Endothelial cell of umbilical vein (primary cell): Measurements from ENCODE around the gene POLR2C. TPM values are rescaled to one million over a fixed set of nuclear protein-coding genes. Genes with fewer than 3 reads are reported as not detected.

ENCODE experiments used
- BruUV-seq: library from RNA; stranded (reverse); fragments of 400-500 nt; replicated peaks from 2 replicates; lab custom pipeline; 2021; lab: Mats Ljungman, UMichigan
- CTCF ChIA-PET: fragments of 300-600, 350-600 bp; sonication (Branson Sonifier 250); formaldehyde crosslinking; loops from one replicate; lab custom pipeline; 2021; ENCODE audit warnings: antibody characterized with exemption, inconsistent platforms; lab: Charles Lee
- POLR2A ChIA-PET: fragments of 300-600, 350-600 bp; sonication (Branson Sonifier 250); formaldehyde crosslinking; loops from one replicate; lab custom pipeline; 2021; ENCODE audit warnings: antibody characterized with exemption, inconsistent platforms; lab: Charles Lee
- DNase-seq: peaks from one replicate; pipeline ENCODE4 v3.0.0-alpha.2; 2011; ENCODE audit warnings: low read depth, low spot score
- FAIRE-seq: peaks from 2 replicates; lab custom pipeline; 2011; peaks lifted over from hg19 to GRCh38; lab: Jason Lieb, UNC
- H2AFZ ChIP-seq: 2 replicates; pipeline ENCODE4 v1.6.0; 2012; ENCODE audit warnings: low read depth, low read length, control low read depth, inconsistent platforms
- H3K27ac ChIP-seq: 2 replicates; pipeline ENCODE4 v1.5.1; 2011; ENCODE audit warnings: low read depth, mild to moderate bottlenecking, control low read depth, low read length, moderate library complexity; ENCODE audit not compliant: insufficient read depth
- H3K27me3 ChIP-seq, 2 experiments: 2 replicates each; pipeline versions ENCODE4 v1.6.0 to v1.6.1; 2011; ENCODE audit warnings: low read length in 2 of 2, mixed read lengths in 1 of 2; ENCODE audit not compliant: control insufficient read depth in 2 of 2, insufficient read depth in 2 of 2
- H3K36me3 ChIP-seq, 2 experiments: 2 replicates in 1 of 2; 3 replicates in 1 of 2; pipeline ENCODE4 v1.5.1; 2011; ENCODE audit warnings: low read length in 2 of 2, mild to moderate bottlenecking in 1 of 2, moderate library complexity in 1 of 2; ENCODE audit not compliant: control insufficient read depth in 2 of 2, insufficient read depth in 2 of 2; ENCODE audit errors: extremely low read depth in 1 of 2
- H3K4me1 ChIP-seq: 3 replicates; pipeline ENCODE4 v1.5.1; 2011; ENCODE audit warnings: mild to moderate bottlenecking, low read length; ENCODE audit not compliant: control insufficient read depth, insufficient read depth; ENCODE audit errors: extremely low read depth
- H3K4me2 ChIP-seq: 2 replicates; pipeline ENCODE4 v1.6.1; 2011; ENCODE audit warnings: low read length, control low read depth, mixed read lengths; ENCODE audit not compliant: insufficient read depth
- H3K4me3 ChIP-seq, 3 experiments: fragments of 200-600 bp in 1 of 3; sonication (generic), shearing (Covaris generic) in 1 of 3; replicated peaks in 1 of 3; 2 replicates each; pipeline ENCODE4 v1.5.1; 2011 to 2016; ENCODE audit warnings: control low read depth in 3 of 3, low read length in 3 of 3, mild to moderate bottlenecking in 2 of 3, inconsistent platforms in 1 of 3, low read depth in 1 of 3, moderate library complexity in 1 of 3; ENCODE audit not compliant: insufficient read depth in 1 of 3
- H3K79me2 ChIP-seq: 2 replicates; pipeline ENCODE4 v1.6.0; 2012; ENCODE audit warnings: low read length, inconsistent platforms; ENCODE audit not compliant: control insufficient read depth, insufficient read depth
- H3K9ac ChIP-seq: replicated peaks from 2 replicates; pipeline ENCODE3; 2011; ENCODE audit warnings: low read length, control low read depth; ENCODE audit not compliant: insufficient read depth; ENCODE audit errors: extremely low read depth
- H3K9me1 ChIP-seq: replicated peaks from 3 replicates; pipeline ENCODE4 v1.6.0; 2011; ENCODE audit warnings: mild to moderate bottlenecking, low read length; ENCODE audit not compliant: control insufficient read depth, insufficient read depth; ENCODE audit errors: extremely low read depth
- H3K9me3 ChIP-seq: replicated peaks from 2 replicates; pipeline ENCODE4 v1.5.1; 2012; ENCODE audit warnings: low read length, inconsistent platforms; ENCODE audit not compliant: control insufficient read depth, insufficient read depth
- H4K20me1 ChIP-seq: replicated peaks from 2 replicates; pipeline ENCODE3; 2011; ENCODE audit warnings: mild to moderate bottlenecking, low read length; ENCODE audit not compliant: control insufficient read depth, insufficient read depth; ENCODE audit errors: extremely low read depth
- CTCF ChIP-seq, 2 donors: IDR thresholded peaks; 1 replicate in 1 of 2; 2 replicates in 1 of 2; pipeline ENCODE4 v1.5.1; 2011; ENCODE audit warnings: low read length in 2 of 2, mild to moderate bottlenecking in 2 of 2, moderate library complexity in 2 of 2, control low read depth in 1 of 2, inconsistent platforms in 1 of 2, low read depth in 1 of 2; ENCODE audit not compliant: insufficient read depth in 1 of 2; ENCODE audit errors: extremely low read depth in 1 of 2
- EZH2 ChIP-seq: IDR thresholded peaks from 2 replicates; pipeline ENCODE4 v1.6.1; 2012; ENCODE audit warnings: borderline replicate concordance, low read depth, mild to moderate bottlenecking, moderate library complexity, low read length, inconsistent platforms; ENCODE audit not compliant: severe bottlenecking
- FOS ChIP-seq: IDR thresholded peaks from 2 replicates; pipeline ENCODE4 v1.6.1; 2011; ENCODE audit warnings: mild to moderate bottlenecking, low read length, moderate library complexity, borderline replicate concordance; ENCODE audit not compliant: insufficient read depth
- GATA2 ChIP-seq: IDR thresholded peaks from 2 replicates; pipeline ENCODE4 v1.7.0; 2011; ENCODE audit warnings: low read depth, mild to moderate bottlenecking, moderate library complexity, mixed read lengths, low read length; ENCODE audit not compliant: insufficient read length, insufficient read depth
- JUN ChIP-seq: IDR thresholded peaks from 2 replicates; pipeline ENCODE4 v1.6.1; 2011; ENCODE audit warnings: borderline replicate concordance, low read depth; ENCODE audit not compliant: insufficient read length, insufficient read depth
- MAX ChIP-seq: IDR thresholded peaks from 2 replicates; pipeline ENCODE4 v1.6.1; 2011; ENCODE audit not compliant: insufficient read depth, insufficient read length
- MYC ChIP-seq: IDR thresholded peaks from one replicate; pipeline ENCODE4 v1.6.1; 2011; ENCODE audit warnings: mild to moderate bottlenecking, low read depth, low read length
- POLR2A ChIP-seq: IDR thresholded peaks from 2 replicates; pipeline ENCODE4 v1.6.1; 2012; ENCODE audit warnings: low read depth, mild to moderate bottlenecking, control low read depth, low read length
- POLR2AphosphoS5 ChIP-seq: IDR thresholded peaks from 2 replicates; pipeline ENCODE4 v1.6.1; 2012; ENCODE audit warnings: low read depth, mild to moderate bottlenecking, control low read depth, low read length, moderate library complexity; ENCODE audit not compliant: insufficient read depth
- dilution Hi-C: fragments of 300-500 bp; cut with MboI; formaldehyde crosslinking; loops from one replicate; pipeline ENCODE4 v1.15.0; 2019; ENCODE audit warnings: low sequenced_read_pairs; ENCODE audit not compliant: extremely low pct_ligation_motif_present
- intact Hi-C: fragments of 100-400 bp; cut with micrococcal nuclease; formaldehyde crosslinking; loops from one replicate; pipeline ENCODE4 v1.10.0; 2022
- polyA plus RNA-seq, 4 experiments: library from polyadenylated mRNA; depleted of rRNA in 3 of 4; stranded (reverse) in 3 of 4; unstranded in 1 of 4; fragments of >200 nt; gene quantifications; 2 replicates each; pipeline versions ENCODE4 v1.2.1 to v1.2.3, GENCODE V29; 2011 to 2012; ENCODE audit warnings: missing spikeins in 1 of 4
- total RNA-seq: library from RNA; stranded (reverse); gene quantifications from 2 replicates; pipeline ENCODE4 v1.2.3, GENCODE V29; 2021

POLR2C gene
- total and polyA plus RNA-seq, 2 donors (not counting 3 experiments of a cell fraction or from before 2014, with no cell fraction given) = 65.2 to 129 TPM

GRCh38 chr16:57516773-57517172, 54.3 kb downstream of the POLR2C start:
- CTCF ChIA-PET = interaction anchor here (0.9 to 5.4 kb wide), 5 partner anchors 9 to 216 kb away, joined by 3 to 77 read pairs (median 6); partner anchors contain the start of gene POLR2C
- dilution Hi-C loops (no loop called here), intact Hi-C loops (no loop called here)
- Histone ChIP-seq H3K9me1 (no peaks in the 10 kb centered on the region), H3K9ac (no peak overlapping the region), H3K36me3 (peaks cover 0 to 4% of the 10 kb centered on the region in 2 experiments), H3K27me3 (no peaks in the 10 kb centered on the region), H3K4me3 (no peak overlapping the region), H2AFZ (no peak overlapping the region), H3K79me2 (no peaks in the 10 kb centered on the region), H3K4me1 (peaks cover 7% of the 10 kb centered on the region), H4K20me1 (no peaks in the 10 kb centered on the region), H3K9me3 (no peaks in the 10 kb centered on the region), H3K27ac (no peak overlapping the region), H3K4me2 (no peak overlapping the region)
- TF ChIP-seq JUN = no peak
- no peak for TF ChIP-seq MYC
- no peak for TF ChIP-seq FOS
- TF ChIP-seq POLR2A = no peak
- TF ChIP-seq EZH2 = no peak
- no peak for DNase-seq
- no TSS peak for BruUV-seq
- POLR2A ChIA-PET = no interaction called here
- FAIRE-seq = no peak

- Histone ChIP-seq H3K4me2 (no peak overlapping the region), H3K4me3 (no peak overlapping the region), H3K36me3 (peaks cover 0 to 2% of the 10 kb centered on the region in 2 experiments), H2AFZ (no peak overlapping the region), H4K20me1 (no peaks in the 10 kb centered on the region), H3K9me1 (no peaks in the 10 kb centered on the region), H3K4me1 (peaks cover 7% of the 10 kb centered on the region), H3K27ac (no peak overlapping the region), H3K79me2 (no peaks in the 10 kb centered on the region), H3K9ac (no peak overlapping the region), H3K9me3 (no peaks in the 10 kb centered on the region), H3K27me3 (no peaks in the 10 kb centered on the region)
- no peak for TF ChIP-seq CTCF (IDR thresholded peaks at IDR 0.05; ENCODE audit: extremely low read depth in 1 of 2, insufficient read depth in 1 of 2, low read depth in 1 of 2, low read length in 2 of 2)
- no peak for TF ChIP-seq JUN
- no peak for TF ChIP-seq GATA2
- TF ChIP-seq MYC = no peak
- no peak for TF ChIP-seq MAX
- no peak for TF ChIP-seq FOS
- TF ChIP-seq POLR2AphosphoS5 = no peak
- no peak for TF ChIP-seq EZH2
- no peak for TF ChIP-seq POLR2A
- ChIA-PET CTCF (interaction anchor here (0.7 to 5.4 kb wide), 15 partner anchors 10 to 217 kb away, joined by 3 to 77 read pairs (median 4); partner anchors contain the start of genes CIAPIN1, COQ9 and POLR2C), POLR2A (no interaction called here)
- DNase-seq = no peak
- no peak for FAIRE-seq
- intact Hi-C loops (no loop called here), dilution Hi-C loops (no loop called here)
- BruUV-seq = no TSS peak
Measured at GRCh38 chr16:57517397-57518367, 55.2 kb downstream of the POLR2C start.
